Hematopoietic multipotent progenitor cell treated with erythropoietin and hydrocortisone succinate and interleukin-3 and kit ligand, for 4 days (in vitro differentiated cells): ENCODE data around the gene PELI2.
A peak's percentile ranks its signal among the peaks of the same experiment; 100 is the strongest.
"Not testable (repeated sequence)": the region's sequence is repeated elsewhere in the genome, so short reads cannot be mapped to it uniquely, and the experiment has no call there.

Experiments
- DNase-seq: peaks from one replicate; pipeline ENCODE4 v3.0.0-alpha.2; 2015

The PELI2 gene

GRCh38 chr14:56145965-56146364, 27.8 kb downstream of the PELI2 start:
- no peak for DNase-seq

- no peak for DNase-seq
Observed at GRCh38 chr14:56147449-56147848, 29.2 kb downstream of the PELI2 start.

GRCh38 chr14:56147986-56148901, 30.0 kb downstream of the PELI2 start:
- DNase-seq = no peak

GRCh38 chr14:56149151-56149550, 30.9 kb downstream of the PELI2 start:
- DNase-seq = no peak

- peak; percentile 52 for DNase-seq
Observed at GRCh38 chr14:56149995-56150394, 31.8 kb downstream of the PELI2 start.

- DNase-seq = peak; percentile 45
Observed at GRCh38 chr14:56150645-56151345, 32.6 kb downstream of the PELI2 start.

- DNase-seq = no peak
Observed at GRCh38 chr14:56152221-56152620, 34.0 kb downstream of the PELI2 start.

- DNase-seq = no peak
Observed at GRCh38 chr14:56153267-56153666, 35.1 kb downstream of the PELI2 start.

- no peak for DNase-seq
Observed at GRCh38 chr14:56154321-56154720, 36.1 kb downstream of the PELI2 start.

- no peak for DNase-seq
Observed at GRCh38 chr14:56156096-56156495, 37.9 kb downstream of the PELI2 start.

- no peak for DNase-seq
Observed at GRCh38 chr14:56159066-56159465, 40.9 kb downstream of the PELI2 start.

GRCh38 chr14:56160088-56160487, 41.9 kb downstream of the PELI2 start:
- no peak for DNase-seq

GRCh38 chr14:56161658-56162057, 43.4 kb downstream of the PELI2 start:
- no peak for DNase-seq

- no peak for DNase-seq
Observed at GRCh38 chr14:56162476-56162875, 44.3 kb downstream of the PELI2 start.

GRCh38 chr14:56166579-56166978, 48.4 kb downstream of the PELI2 start:
- not testable (repeated sequence) for DNase-seq

- no peak for DNase-seq
Observed at GRCh38 chr14:56168007-56168616, 49.9 kb downstream of the PELI2 start.

GRCh38 chr14:56170028-56170427, 51.8 kb downstream of the PELI2 start:
- DNase-seq = no peak

- DNase-seq = no peak
Observed at GRCh38 chr14:56170877-56171422, 52.7 kb downstream of the PELI2 start.

GRCh38 chr14:56172074-56172473, 53.9 kb downstream of the PELI2 start:
- DNase-seq = no peak

- DNase-seq = peak; percentile 62
Observed at GRCh38 chr14:56172571-56172971, 54.4 kb downstream of the PELI2 start.

GRCh38 chr14:56173365-56173922, 55.2 kb downstream of the PELI2 start:
- peak; percentile 51 for DNase-seq

GRCh38 chr14:56175773-56176172, 57.6 kb downstream of the PELI2 start:
- no peak for DNase-seq

- DNase-seq = no peak
Observed at GRCh38 chr14:56176530-56176929, 58.3 kb downstream of the PELI2 start.
